Measurements from ENCODE around the gene CDK6. TPM values are rescaled to one million over a fixed set of nuclear protein-coding genes. Genes with fewer than 3 reads are reported as not detected.

CDK6 gene
- total RNA-seq, 1 experiment from 2014 or later = 175 TPM

DNA sequence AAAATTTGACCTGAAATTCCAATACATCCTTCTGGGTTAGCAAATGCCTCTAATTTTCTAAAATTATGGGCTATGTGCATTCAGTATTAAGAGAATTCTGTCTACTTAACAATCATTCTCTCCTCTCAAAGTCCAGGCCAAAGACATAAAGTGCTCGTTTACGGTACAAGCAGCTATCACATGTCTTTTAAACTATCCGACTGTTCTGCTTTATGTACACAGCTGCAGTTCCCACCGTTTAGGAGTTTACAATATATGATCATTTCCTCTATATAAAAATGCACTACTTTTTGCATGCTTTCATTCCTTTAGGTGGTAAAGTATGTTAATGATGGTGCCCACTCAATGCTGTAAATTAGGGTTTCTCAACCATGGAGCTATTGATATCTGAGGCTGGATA is 34.0 kb downstream of the CDK6 start:
- Mint-ChIP-seq H3K27ac (ENCODE audit: unreplicated experiment) (no peak overlapping the region), H3K9me3 (ENCODE audit: unreplicated experiment) (no peaks in the 10 kb centered on the region), H3K4me1 (ENCODE audit: low read depth, unreplicated experiment) (peaks cover 8% of the 10 kb centered on the region), H3K4me3 (ENCODE audit: unreplicated experiment) (no peak overlapping the region), H3K36me3 (ENCODE audit: insufficient read depth, unreplicated experiment) (peaks cover 17% of the 10 kb centered on the region), H3K27me3 (ENCODE audit: insufficient read depth, unreplicated experiment) (no peaks in the 10 kb centered on the region)
- Histone ChIP-seq H3K4me1 (peaks cover 6% of the 10 kb centered on the region; the same call in 1 of the 2 replicates), H3K9me3 (no peaks in the 10 kb centered on the region; the same call in 1 of the 2 replicates), H3K4me3 (ENCODE audit: low read depth, low read length) (no peak overlapping the region), H3K27me3 (replicated peaks; ENCODE audit: control insufficient read depth, insufficient read depth, low read length) (no peaks in the 10 kb centered on the region), H3K36me3 (ENCODE audit: control insufficient read depth, insufficient read depth, low read length) (no peaks in the 10 kb centered on the region; the same call in 1 of the 2 replicates)
- no TSS peak for BruUV-seq (replicated peaks)
- CTCF ChIA-PET = no interaction called here
- POLR2A ChIA-PET = no interaction called here
- no peak for TF ChIP-seq CTCF (IDR thresholded peaks at IDR 0.05; ENCODE audit: insufficient read depth in 1 of 2, low read depth in 1 of 2, low read length in 1 of 2, severe bottlenecking in 1 of 2, unreplicated experiment in 1 of 2)
- no peak for DNase-seq
- intact Hi-C loops (cut with micrococcal nuclease; ENCODE audit: unreplicated experiment) = no loop called here

- H3K4me1 Mint-ChIP-seq (ENCODE audit: low read depth, unreplicated experiment) = peaks cover 8% of the 10 kb centered on the region
- DNase-seq = no peak
- no peaks in the 10 kb centered on the region; the same call in 1 of the 2 replicates for H3K9me3 ChIP-seq
- no TSS peak for BruUV-seq (replicated peaks)
- no peak overlapping the region for H3K4me3 ChIP-seq (ENCODE audit: low read depth, low read length)
- no peak overlapping the region for H3K4me3 Mint-ChIP-seq (ENCODE audit: unreplicated experiment)
- H3K27ac Mint-ChIP-seq (ENCODE audit: unreplicated experiment) = no peak overlapping the region
- no peaks in the 10 kb centered on the region for H3K9me3 Mint-ChIP-seq (ENCODE audit: unreplicated experiment)
- no peak for TF ChIP-seq CTCF (IDR thresholded peaks at IDR 0.05; ENCODE audit: insufficient read depth in 1 of 2, low read depth in 1 of 2, low read length in 1 of 2, severe bottlenecking in 1 of 2, unreplicated experiment in 1 of 2)
- no peaks in the 10 kb centered on the region; the same call in 1 of the 2 replicates for H3K36me3 ChIP-seq (ENCODE audit: control insufficient read depth, insufficient read depth, low read length)
- ChIA-PET CTCF (no interaction called here), POLR2A (no interaction called here)
- no peaks in the 10 kb centered on the region for H3K27me3 ChIP-seq (replicated peaks; ENCODE audit: control insufficient read depth, insufficient read depth, low read length)
- intact Hi-C loops (cut with micrococcal nuclease; ENCODE audit: unreplicated experiment) = no loop called here
- no peaks in the 10 kb centered on the region for H3K27me3 Mint-ChIP-seq (ENCODE audit: insufficient read depth, unreplicated experiment)
- H3K36me3 Mint-ChIP-seq (ENCODE audit: insufficient read depth, unreplicated experiment) = peaks cover 7% of the 10 kb centered on the region
- peaks cover 6% of the 10 kb centered on the region; the same call in 1 of the 2 replicates for H3K4me1 ChIP-seq
Observed at GRCh38 chr7:92799446-92800211, 36.7 kb downstream of the CDK6 start.

DNA sequence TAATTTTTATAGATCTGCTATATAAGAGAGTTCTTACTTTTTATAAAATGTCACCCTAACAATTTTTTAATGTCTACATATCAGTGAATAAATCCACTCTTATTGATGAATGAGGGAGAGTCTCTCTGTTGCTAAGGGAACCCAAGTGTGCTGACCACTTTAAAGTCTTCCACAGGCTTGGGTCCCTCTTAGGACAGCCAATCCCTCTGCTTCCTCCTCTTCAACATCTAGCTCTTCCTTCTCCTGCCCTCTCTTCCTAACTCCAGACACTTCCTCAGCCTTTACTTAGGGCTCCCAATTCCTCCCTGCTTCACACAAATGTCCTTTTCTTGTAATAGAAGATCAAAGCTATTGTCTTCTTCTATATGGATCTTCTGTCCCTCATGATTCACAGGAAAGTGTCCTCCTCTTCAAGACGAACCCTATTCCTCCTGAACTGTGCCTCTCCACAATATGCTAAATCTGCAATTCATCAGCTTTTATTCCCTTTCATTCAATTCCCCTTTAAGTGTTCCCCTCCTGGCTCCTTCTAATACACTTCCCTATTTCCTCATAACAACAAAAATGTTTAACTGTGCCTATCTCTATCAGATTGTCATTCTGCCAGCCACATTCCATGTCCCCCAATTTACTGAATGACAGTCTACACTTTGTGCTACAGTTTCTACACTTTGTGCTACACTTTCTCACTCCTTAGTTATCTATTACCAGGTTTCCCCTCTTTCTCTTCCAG is 37.7 kb downstream of the CDK6 start:
- no peak overlapping the region for H3K4me3 ChIP-seq (ENCODE audit: low read depth, low read length)
- H3K4me1 Mint-ChIP-seq (ENCODE audit: low read depth, unreplicated experiment) = peaks cover 13% of the 10 kb centered on the region
- H3K27ac Mint-ChIP-seq (ENCODE audit: unreplicated experiment) = no peak overlapping the region
- H3K36me3 Mint-ChIP-seq (ENCODE audit: insufficient read depth, unreplicated experiment) = peaks cover 6% of the 10 kb centered on the region
- no peaks in the 10 kb centered on the region; the same call in 1 of the 2 replicates for H3K9me3 ChIP-seq
- H3K27me3 ChIP-seq (replicated peaks; ENCODE audit: control insufficient read depth, insufficient read depth, low read length) = no peaks in the 10 kb centered on the region
- BruUV-seq (replicated peaks) = no TSS peak
- intact Hi-C loops (cut with micrococcal nuclease; ENCODE audit: unreplicated experiment) = no loop called here
- H3K27me3 Mint-ChIP-seq (ENCODE audit: insufficient read depth, unreplicated experiment) = no peaks in the 10 kb centered on the region
- H3K4me1 ChIP-seq = peaks cover 6% of the 10 kb centered on the region; the same call in 1 of the 2 replicates
- H3K9me3 Mint-ChIP-seq (ENCODE audit: unreplicated experiment) = no peaks in the 10 kb centered on the region
- CTCF ChIA-PET = no interaction called here
- POLR2A ChIA-PET = no interaction called here
- no peak for DNase-seq
- no peaks in the 10 kb centered on the region; the same call in 1 of the 2 replicates for H3K36me3 ChIP-seq (ENCODE audit: control insufficient read depth, insufficient read depth, low read length)
- TF ChIP-seq CTCF (IDR thresholded peaks at IDR 0.05; ENCODE audit: insufficient read depth in 1 of 2, low read depth in 1 of 2, low read length in 1 of 2, severe bottlenecking in 1 of 2, unreplicated experiment in 1 of 2) = no peak
- H3K4me3 Mint-ChIP-seq (ENCODE audit: unreplicated experiment) = no peak overlapping the region
